Measurements from ENCODE around the gene IL1RAPL2.
"Not testable (repeated sequence)": the region's sequence is repeated elsewhere in the genome, so short reads cannot be mapped to it uniquely, and the experiment has no call there.

The IL1RAPL2 gene

DNA sequence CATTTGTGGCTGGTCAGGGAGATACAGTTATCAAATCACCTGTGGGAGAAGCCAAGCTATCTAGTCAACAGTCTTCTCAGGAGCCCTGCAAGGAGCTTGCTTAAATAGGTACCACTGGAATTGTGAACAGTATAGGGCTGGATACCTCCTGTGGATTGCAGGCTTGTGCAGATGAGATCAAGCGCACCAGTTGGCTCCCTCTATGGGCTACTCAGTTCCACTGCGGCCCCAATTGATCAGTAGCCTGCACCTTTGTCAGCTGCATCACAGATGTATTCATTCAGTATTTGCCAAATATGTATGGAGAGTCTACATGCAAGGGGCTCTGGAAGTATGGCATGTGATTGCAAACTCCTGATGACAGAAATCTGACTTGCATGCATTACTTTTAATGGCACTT, 625.9 kb downstream of the IL1RAPL2 start:
- no peak for DNase-seq

DNA sequence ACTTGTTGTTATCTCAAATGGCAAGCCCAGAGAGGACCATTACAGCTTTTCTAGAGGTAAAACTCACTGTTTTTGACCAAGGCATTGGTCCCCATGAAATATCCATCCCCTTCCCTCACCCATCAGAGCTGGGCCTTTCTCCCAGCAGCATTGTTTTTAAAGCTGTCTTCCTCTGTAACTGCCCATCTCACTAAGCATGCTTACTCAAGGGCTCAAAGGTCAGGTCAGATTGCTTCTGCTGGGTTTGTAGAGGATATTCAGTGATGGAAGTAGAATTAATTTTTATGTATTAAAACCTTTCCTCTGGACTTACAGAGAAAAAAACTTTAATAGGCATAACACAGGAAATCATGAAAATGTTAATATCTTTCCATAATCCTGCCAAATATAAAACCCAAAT, 643.4 kb downstream of the IL1RAPL2 start:
- DNase-seq, result no peak

DNA sequence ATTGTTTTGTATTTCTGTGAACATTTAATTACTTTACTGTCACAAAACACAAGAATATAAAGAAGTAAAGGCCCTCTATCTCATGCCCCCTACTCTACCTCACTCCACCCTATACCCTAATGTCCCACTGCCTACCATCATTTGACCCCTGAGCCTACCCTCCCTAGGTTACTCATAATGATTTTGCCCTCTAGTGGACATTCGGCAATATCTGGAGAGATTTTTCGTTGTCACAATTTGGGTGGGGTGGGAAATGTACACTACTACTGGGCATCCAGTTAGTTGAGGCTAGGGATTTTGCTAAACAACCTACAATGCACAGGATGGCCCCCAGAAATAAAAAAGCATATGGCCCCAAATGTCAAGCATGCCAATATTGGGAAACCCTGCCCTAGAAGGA, 644.3 kb downstream of the IL1RAPL2 start:
- DNase-seq, result no peak

DNA sequence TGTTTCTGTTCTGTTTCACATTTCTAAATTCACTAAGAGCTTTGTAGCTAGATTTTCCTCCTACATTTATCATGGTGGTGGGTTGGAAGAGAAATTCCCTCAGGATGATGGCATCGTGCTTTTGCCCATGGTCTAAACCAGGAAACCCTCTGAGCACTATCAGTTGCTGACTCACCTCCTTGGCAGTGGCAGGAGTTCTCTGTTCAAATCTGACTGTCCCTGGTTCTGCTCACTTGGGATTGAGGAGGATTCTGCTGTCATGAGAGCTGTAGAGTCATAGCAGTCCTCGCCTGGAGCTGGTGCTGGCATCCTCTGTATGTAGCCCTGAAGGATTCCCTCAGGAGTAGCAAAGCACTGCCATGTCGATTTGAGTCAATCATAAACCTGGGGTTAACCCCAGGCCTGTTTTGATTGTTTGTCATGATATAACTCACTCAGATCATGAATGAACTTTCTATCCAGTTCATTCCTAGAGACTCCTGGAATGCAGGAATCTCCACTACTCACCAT, 645.1 kb downstream of the IL1RAPL2 start:
- DNase-seq, result no peak

- DNase-seq, result no peak
These were observed 653.7 kb downstream of the IL1RAPL2 start for GRCh38 chrX:105219454-105220401.

DNA sequence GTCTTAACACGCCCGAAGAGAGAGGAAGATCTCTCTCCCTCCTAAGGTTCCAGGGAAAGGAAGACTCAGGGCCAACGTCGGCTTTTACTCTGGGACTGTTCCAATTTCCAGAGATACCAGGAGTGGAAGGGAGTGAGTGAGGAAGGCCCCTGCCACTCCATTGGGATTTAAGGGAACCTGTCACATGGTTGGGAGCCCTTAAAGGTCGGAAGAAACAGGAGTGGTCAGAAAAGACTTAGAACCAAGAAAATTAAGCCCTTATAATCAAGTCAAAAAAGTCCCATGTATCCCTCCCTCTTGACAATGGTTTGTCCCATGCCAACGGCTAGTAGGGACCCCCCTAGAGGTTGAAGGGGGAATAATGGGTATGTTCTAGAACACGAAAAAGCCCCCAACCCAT, 654.6 kb downstream of the IL1RAPL2 start, which contains the start of gene TEX13A:
TSS of gene TEX13A (minus strand) at position 59 of the 400 bp plus-strand sequence. CDS start 297 bp downstream, outside the sequence.
- DNase-seq, result no peak

- DNase-seq, result no peak
These were observed 655.4 kb downstream of the IL1RAPL2 start for GRCh38 chrX:105221374-105221773.

- DNase-seq, result no peak
These were observed 660.5 kb downstream of the IL1RAPL2 start for GRCh38 chrX:105226499-105226898.

- DNase-seq, result no peak
These were observed 662.6 kb downstream of the IL1RAPL2 start for GRCh38 chrX:105228602-105229001.

DNA sequence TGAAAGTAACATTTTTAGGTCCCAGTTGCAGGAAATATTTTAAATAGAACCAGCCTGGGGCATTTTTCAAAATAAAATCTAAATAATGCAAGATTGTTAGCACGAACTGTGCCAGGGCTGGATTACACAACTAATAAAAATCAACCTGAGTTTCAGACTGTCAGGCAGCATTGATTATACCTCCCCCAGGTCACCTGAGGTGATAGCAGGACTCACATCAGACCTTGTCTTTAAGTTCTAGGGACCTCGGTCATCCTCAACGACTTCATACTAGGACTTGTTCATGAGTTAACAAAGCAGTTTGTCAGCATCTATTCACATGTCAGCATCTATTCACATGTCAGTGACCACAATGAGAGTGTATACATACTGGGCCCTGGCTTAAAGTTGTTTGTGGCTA, 663.1 kb downstream of the IL1RAPL2 start:
- no peak for DNase-seq

DNA sequence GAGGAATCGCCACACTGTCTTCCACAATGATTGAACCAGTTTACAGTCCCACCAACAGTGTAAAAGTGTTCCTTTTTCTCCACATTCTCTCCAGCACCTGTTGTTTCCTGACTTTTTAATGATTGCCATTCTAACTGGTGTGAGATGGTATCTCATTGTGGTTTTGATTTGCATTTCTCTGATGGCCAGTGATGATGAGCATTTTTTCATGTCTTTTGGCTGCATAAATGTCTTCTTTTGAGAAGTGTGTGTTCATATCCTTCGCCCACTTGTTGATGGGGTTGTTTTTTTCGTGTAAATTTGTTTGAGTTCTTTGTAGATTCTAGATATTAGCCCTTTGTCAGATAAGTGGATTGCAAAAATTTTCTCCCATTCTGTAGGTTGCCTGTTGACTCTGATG, 671.4 kb downstream of the IL1RAPL2 start:
- DNase-seq, result not testable (repeated sequence)

DNA sequence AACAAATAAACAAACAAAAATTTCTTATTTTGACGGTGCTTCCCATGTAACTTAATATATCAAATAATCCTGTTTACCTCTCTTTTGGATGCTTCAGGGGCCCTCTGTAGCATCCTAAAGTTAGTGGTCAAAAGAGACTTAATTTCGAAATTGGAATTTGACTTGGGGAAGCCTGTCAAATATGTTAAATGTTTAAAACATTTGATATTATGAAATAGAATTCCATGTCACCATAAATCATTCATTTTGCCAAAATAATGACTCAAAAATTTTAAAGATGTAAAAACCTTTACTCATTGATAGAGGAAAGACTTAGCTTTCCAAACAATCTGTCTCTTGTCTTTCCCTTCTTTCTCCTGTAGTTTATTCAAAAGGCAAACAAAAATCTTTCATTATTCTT, 675.1 kb downstream of the IL1RAPL2 start:
- DNase-seq, result no peak

GRCh38 chrX:105260291-105261043, 694.5 kb downstream of the IL1RAPL2 start:
- DNase-seq, result no peak

GRCh38 chrX:105263171-105263570, 697.2 kb downstream of the IL1RAPL2 start:
- no peak for DNase-seq

GRCh38 chrX:105263801-105264200, 697.8 kb downstream of the IL1RAPL2 start:
- DNase-seq, result no peak

- DNase-seq, result no peak
These were observed 699.1 kb downstream of the IL1RAPL2 start for GRCh38 chrX:105265093-105265492.

GRCh38 chrX:105266456-105266855, 700.5 kb downstream of the IL1RAPL2 start:
- DNase-seq, result no peak

DNA sequence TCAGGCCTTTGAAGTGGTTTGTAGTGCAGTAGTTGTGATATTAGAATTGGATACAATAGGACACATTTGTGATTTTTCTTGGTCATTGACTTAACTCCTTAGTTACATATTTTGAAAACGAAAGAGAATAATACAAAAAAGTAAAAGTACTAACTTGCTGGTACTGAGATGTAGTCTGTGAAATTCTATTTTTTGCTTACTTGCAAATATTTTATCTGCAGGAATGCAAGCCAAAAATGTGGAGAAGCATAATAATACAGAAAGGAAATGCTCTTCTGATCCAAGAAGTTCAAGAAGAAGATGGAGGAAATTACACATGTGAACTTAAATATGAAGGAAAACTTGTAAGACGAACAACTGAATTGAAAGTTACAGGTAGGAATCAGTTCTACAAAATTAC, 701.2 kb downstream of the IL1RAPL2 start:
- DNase-seq, result no peak

DNA sequence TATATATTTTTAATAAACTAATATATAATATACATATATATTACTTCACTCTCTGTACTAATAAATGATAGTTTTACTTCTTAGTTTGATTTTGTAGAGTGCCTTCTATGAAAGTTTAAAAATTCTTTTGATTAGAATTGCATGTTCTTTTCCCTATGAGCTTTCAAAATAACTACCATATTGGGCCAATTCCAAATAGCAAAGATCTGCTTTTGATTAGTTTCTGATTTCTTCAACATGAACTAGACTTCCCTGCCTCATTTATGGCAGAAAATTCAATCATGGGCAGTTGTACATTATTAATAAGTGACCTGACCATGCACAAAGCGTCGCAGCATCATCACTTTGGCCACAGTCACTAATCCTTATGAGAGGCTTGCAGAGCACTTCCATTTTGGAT, 703.4 kb downstream of the IL1RAPL2 start:
- DNase-seq, result no peak

DNA sequence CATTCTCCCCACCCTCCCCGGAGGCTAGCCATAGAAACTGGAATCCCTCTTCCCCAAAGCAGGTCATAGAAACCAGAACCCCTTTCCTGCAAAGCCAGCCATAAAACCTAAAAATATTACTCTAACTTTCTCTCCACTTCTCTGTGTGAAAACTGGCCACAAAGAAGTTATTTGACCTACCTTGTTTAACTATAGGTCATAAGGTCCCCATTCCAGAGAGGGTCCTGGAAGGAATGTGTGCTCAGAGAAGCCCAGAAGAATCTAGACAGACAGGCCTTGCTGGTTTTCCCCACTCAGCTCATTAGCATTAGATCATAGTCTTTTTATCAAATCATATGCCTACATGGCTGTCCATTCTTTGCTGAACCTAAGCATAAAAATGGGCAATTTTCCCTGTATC, 707.3 kb downstream of the IL1RAPL2 start:
- no peak for DNase-seq

DNA sequence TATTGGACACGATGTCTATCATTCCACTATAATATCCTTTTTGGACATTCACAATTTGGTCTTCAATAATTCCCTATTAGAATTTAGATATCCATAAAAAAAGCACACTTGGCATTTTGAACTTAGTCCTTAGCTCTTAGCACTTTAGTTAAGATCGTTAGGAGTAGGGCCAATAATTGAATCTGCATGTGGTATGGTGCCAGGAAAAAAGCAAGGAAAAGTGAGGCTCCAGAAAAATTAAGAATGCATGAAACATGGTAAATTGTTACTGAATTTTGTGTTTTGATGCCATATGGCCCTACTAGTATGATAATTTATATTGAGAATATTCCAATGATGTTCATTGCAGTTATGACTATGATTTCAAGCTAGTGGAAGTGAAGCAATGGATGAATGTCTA, 708.1 kb downstream of the IL1RAPL2 start:
- DNase-seq, result no peak

GRCh38 chrX:105277132-105277531, 711.1 kb downstream of the IL1RAPL2 start:
- DNase-seq, result no peak

DNA sequence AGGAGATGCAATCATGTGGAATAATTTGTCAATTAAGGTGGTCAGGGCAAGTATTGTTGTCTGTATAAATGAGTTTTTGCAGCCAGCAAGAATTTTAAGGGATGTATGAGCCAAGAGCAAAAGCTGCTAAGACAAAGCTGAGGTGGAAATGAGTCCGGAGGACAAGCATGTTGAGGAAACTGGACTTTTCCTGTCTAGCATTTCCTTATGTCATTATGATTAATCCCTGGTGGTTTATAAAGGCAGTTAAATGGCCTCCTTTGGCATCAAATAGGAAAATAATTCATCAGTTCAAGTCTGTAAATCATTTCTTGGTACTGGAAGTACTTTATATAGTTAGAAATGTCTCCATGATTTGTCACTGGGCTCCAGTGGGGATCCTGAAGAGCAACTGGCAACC, 716.1 kb downstream of the IL1RAPL2 start:
- no peak for DNase-seq

DNA sequence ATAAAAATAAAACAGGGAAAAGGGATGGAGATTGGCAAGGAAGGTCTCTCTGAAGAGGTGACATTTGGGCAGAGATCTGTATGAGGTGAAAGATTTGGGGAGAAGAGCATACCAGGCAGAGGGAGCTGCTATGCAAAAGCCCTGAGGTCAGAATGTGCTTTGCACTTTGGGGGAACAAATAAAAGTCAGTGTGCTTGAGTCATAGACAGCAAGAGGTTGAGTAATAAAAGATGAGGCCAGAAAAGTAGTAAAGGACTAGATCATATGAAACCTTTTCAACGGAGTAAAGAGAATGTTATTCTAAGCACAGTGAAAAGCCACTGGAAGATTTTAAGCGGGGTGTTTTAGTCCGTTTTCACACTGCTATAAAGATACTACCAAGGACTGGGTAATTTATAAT, 731.0 kb downstream of the IL1RAPL2 start:
- no peak for DNase-seq

Measured in activated gamma-delta T cell treated with Interleukin-2 at 50 U/mL for 16 hours (primary cell).